HG03108 (cell line): ENCODE data around the gene WWOX.

Source experiments
- ATAC-seq: cut with Tn5 transposase; IDR thresholded peaks from one replicate; pipeline ENCODE4 v1.9.1; 2021; ENCODE audit warnings: moderate library complexity; ENCODE audit not compliant: unreplicated experiment

The WWOX gene

GRCh38 chr16:78996790-78997189, 897.3 kb downstream of the WWOX start:
- ATAC-seq, result no peak

GRCh38 chr16:78998879-78999278, 899.4 kb downstream of the WWOX start:
- no peak for ATAC-seq

- ATAC-seq, result no peak
Measured at GRCh38 chr16:79001156-79001967, 901.9 kb downstream of the WWOX start.

- ATAC-seq, result no peak
Measured at GRCh38 chr16:79003026-79003609, 903.7 kb downstream of the WWOX start.

GRCh38 chr16:79004309-79004708, 904.9 kb downstream of the WWOX start:
- no peak for ATAC-seq

GRCh38 chr16:79005096-79005495, 905.6 kb downstream of the WWOX start:
- no peak for ATAC-seq

- no peak for ATAC-seq
Measured at GRCh38 chr16:79006206-79006605, 906.8 kb downstream of the WWOX start.

GRCh38 chr16:79006765-79007164, 907.3 kb downstream of the WWOX start:
- ATAC-seq, result no peak

- no peak for ATAC-seq
Measured at GRCh38 chr16:79007614-79008013, 908.2 kb downstream of the WWOX start.

- ATAC-seq, result no peak
Measured at GRCh38 chr16:79008036-79008868, 908.8 kb downstream of the WWOX start.

- no peak for ATAC-seq
Measured at GRCh38 chr16:79008869-79009179, 909.4 kb downstream of the WWOX start.

GRCh38 chr16:79009896-79010295, 910.4 kb downstream of the WWOX start:
- ATAC-seq, result no peak

- ATAC-seq, result no peak
Measured at GRCh38 chr16:79011282-79011681, 911.8 kb downstream of the WWOX start.

GRCh38 chr16:79012671-79013434, 913.4 kb downstream of the WWOX start:
- peak; percentile 54 for ATAC-seq

- ATAC-seq, result no peak
Measured at GRCh38 chr16:79013930-79014660, 914.6 kb downstream of the WWOX start.

GRCh38 chr16:79018650-79019429, 919.4 kb downstream of the WWOX start:
- no peak for ATAC-seq

GRCh38 chr16:79019431-79019830, 920.0 kb downstream of the WWOX start:
- ATAC-seq, result no peak

GRCh38 chr16:79021991-79022630, 922.7 kb downstream of the WWOX start:
- ATAC-seq, result no peak

- no peak for ATAC-seq
Measured at GRCh38 chr16:79026117-79026516, 926.7 kb downstream of the WWOX start.
